B cell (primary cell): ENCODE results near the gene NEK5.
"Not testable (repeated sequence)": the region's sequence is repeated elsewhere in the genome, so short reads cannot be mapped to it uniquely, and the experiment has no call there.

Experiments used
- CTCF ChIP-seq: fragments of 200-600 bp; IDR thresholded peaks from one replicate; pipeline ENCODE4 v1.8.0; 2022; ENCODE audit warnings: antibody characterized with exemption, mild to moderate bottlenecking
- EZH2 ChIP-seq: IDR thresholded peaks from 2 replicates; pipeline ENCODE4 v1.6.1; 2012; ENCODE audit warnings: borderline replicate concordance, low read depth, mild to moderate bottlenecking, moderate library complexity, low read length; ENCODE audit not compliant: insufficient read depth, poor library complexity, severe bottlenecking

GRCh38 chr13:52061064-52061463, 67.8 kb downstream of the NEK5 start:
- TF ChIP-seq CTCF, EZH2: not testable (repeated sequence)
